Neural cell (in vitro differentiated cells): ENCODE results near the gene DNMT3L.

Source experiments
- RAD21 ChIP-seq: fragments of 450-650 bp; conservative IDR thresholded peaks from 2 replicates; pipeline ENCODE4 v1.6.1; 2014; ENCODE audit warnings: antibody characterized with exemption, mild to moderate bottlenecking, moderate library complexity
- SMC3 ChIP-seq: fragments of 450-650 bp; conservative IDR thresholded peaks from 2 replicates; pipeline ENCODE4 v1.6.1; 2014; ENCODE audit warnings: antibody characterized with exemption, mild to moderate bottlenecking, moderate library complexity; ENCODE audit not compliant: poor library complexity

DNA sequence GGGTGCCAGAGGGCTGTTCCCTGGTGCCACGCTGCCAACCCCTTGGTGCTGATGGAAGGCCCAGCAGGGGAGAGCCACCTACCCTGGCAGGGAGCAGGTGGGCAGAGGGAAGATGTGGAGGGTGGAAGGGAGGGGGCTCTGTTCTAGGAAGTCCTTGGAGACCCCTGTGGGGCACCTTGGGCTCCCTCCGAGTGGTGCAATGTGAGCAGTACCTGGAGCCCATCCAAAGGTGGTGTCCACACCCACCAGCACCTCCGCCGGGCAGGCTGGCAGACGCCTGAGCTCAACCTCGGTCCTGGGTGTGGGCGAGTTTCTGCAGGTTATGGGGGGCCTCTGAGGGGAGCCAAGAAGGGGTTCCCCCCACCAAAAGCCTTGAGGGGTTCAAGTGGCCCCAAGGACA lies 11.3 kb upstream of the DNMT3L start:
- TF ChIP-seq SMC3 (no peak), RAD21 (no peak)
